ENCODE data around the gene UNC5A. TPM values are rescaled to one million over a fixed set of nuclear protein-coding genes. Genes with fewer than 3 reads are reported as not detected.

The UNC5A gene
- total RNA-seq, 1 experiment from 2014 or later: 0.07 TPM

GRCh38 chr5:176831425-176831824 lies 21.1 kb downstream of the UNC5A start:
- no peaks in the 10 kb centered on the region for H3K9me2 ChIP-seq (replicated peaks; ENCODE audit: low read length)
- DNase-seq: no peak
- H3K4me2 ChIP-seq (ENCODE audit: low read length): no peak overlapping the region
- no peak for ATAC-seq
- no peaks in the 10 kb centered on the region for H3K4me1 ChIP-seq (ENCODE audit: insufficient read depth, low read length)
- H3F3A ChIP-seq (ENCODE audit: low read length, unreplicated experiment): no peaks in the 10 kb centered on the region
- no peak overlapping the region for H3K9ac ChIP-seq (ENCODE audit: low read length)
- no peaks in the 10 kb centered on the region for H3K79me2 ChIP-seq (ENCODE audit: low read length)
- ChIA-PET POLR2A (ENCODE audit: unreplicated experiment) (no interaction called here), CTCF (no interaction called here)
- TF ChIP-seq EZH2phosphoT487 (IDR thresholded peaks at IDR 0.05; ENCODE audit: borderline replicate concordance, low read length) (no peak), CTCF (conservative IDR thresholded peaks at IDR 0.05; ENCODE audit: low read depth, low read length) (no peak), EZH2 (IDR thresholded peaks at IDR 0.05; ENCODE audit: low read length, unreplicated experiment) (no peak)
- no peaks in the 10 kb centered on the region for H4K20me1 ChIP-seq (ENCODE audit: low read length)
- H3K9me3 ChIP-seq (ENCODE audit: low read length): no peaks in the 10 kb centered on the region
- peaks cover 34% of the 10 kb centered on the region for H3K27me3 ChIP-seq (ENCODE audit: low read length)
- no peak overlapping the region for H3K27ac ChIP-seq (ENCODE audit: low read length)
- no peak overlapping the region for H2AFZ ChIP-seq (ENCODE audit: low read length)
- no TSS peak for BruUV-seq (replicated peaks)
- intact Hi-C loops (cut with micrococcal nuclease): no loop called here
- no peak overlapping the region for H3K4me3 ChIP-seq (ENCODE audit: low read length)
- H3K36me3 ChIP-seq (ENCODE audit: low read depth, low read length): no peaks in the 10 kb centered on the region

GRCh38 chr5:176832162-176832561 lies 21.8 kb downstream of the UNC5A start:
- Histone ChIP-seq H3K4me2 (ENCODE audit: low read length) (no peak overlapping the region), H3K9me2 (replicated peaks; ENCODE audit: low read length) (no peaks in the 10 kb centered on the region), H3F3A (ENCODE audit: low read length, unreplicated experiment) (no peaks in the 10 kb centered on the region), H3K79me2 (ENCODE audit: low read length) (no peaks in the 10 kb centered on the region), H3K9me3 (ENCODE audit: low read length) (no peaks in the 10 kb centered on the region), H3K27me3 (ENCODE audit: low read length) (peaks cover 39% of the 10 kb centered on the region), H3K4me1 (ENCODE audit: insufficient read depth, low read length) (no peaks in the 10 kb centered on the region), H3K27ac (ENCODE audit: low read length) (no peak overlapping the region), H3K9ac (ENCODE audit: low read length) (no peak overlapping the region), H2AFZ (ENCODE audit: low read length) (no peak overlapping the region), H3K36me3 (ENCODE audit: low read depth, low read length) (no peaks in the 10 kb centered on the region), H4K20me1 (ENCODE audit: low read length) (no peaks in the 10 kb centered on the region), H3K4me3 (ENCODE audit: low read length) (no peak overlapping the region)
- CTCF ChIA-PET: no interaction called here
- TF ChIP-seq EZH2 (IDR thresholded peaks at IDR 0.05; ENCODE audit: low read length, unreplicated experiment) (no peak), EZH2phosphoT487 (IDR thresholded peaks at IDR 0.05; ENCODE audit: borderline replicate concordance, low read length) (no peak), CTCF (conservative IDR thresholded peaks at IDR 0.05; ENCODE audit: low read depth, low read length) (no peak)
- DNase-seq (no peak), ATAC-seq (no peak)
- POLR2A ChIA-PET (ENCODE audit: unreplicated experiment): no interaction called here
- no TSS peak for BruUV-seq (replicated peaks)
- intact Hi-C loops (cut with micrococcal nuclease): no loop called here

- no peak for TF ChIP-seq CTCF (conservative IDR thresholded peaks at IDR 0.05; ENCODE audit: low read depth, low read length)
- TF ChIP-seq EZH2 (IDR thresholded peaks at IDR 0.05; ENCODE audit: low read length, unreplicated experiment): no peak
- H3F3A ChIP-seq (ENCODE audit: low read length, unreplicated experiment): no peaks in the 10 kb centered on the region
- no peak overlapping the region for H3K9ac ChIP-seq (ENCODE audit: low read length)
- no peaks in the 10 kb centered on the region for H4K20me1 ChIP-seq (ENCODE audit: low read length)
- peaks cover 39% of the 10 kb centered on the region for H3K27me3 ChIP-seq (ENCODE audit: low read length)
- POLR2A ChIA-PET (ENCODE audit: unreplicated experiment): no interaction called here
- no peak overlapping the region for H3K27ac ChIP-seq (ENCODE audit: low read length)
- CTCF ChIA-PET: interaction anchor here (0.5 kb wide), 1 partner anchor 423 kb away, joined by 5 read pairs; no protein-coding TSS in a partner anchor
- no TSS peak for BruUV-seq (replicated peaks)
- H3K9me3 ChIP-seq (ENCODE audit: low read length): no peaks in the 10 kb centered on the region
- ATAC-seq: no peak
- intact Hi-C loops (cut with micrococcal nuclease): no loop called here
- no peaks in the 10 kb centered on the region for H3K9me2 ChIP-seq (replicated peaks; ENCODE audit: low read length)
- H3K36me3 ChIP-seq (ENCODE audit: low read depth, low read length): no peaks in the 10 kb centered on the region
- H3K79me2 ChIP-seq (ENCODE audit: low read length): no peaks in the 10 kb centered on the region
- no peak overlapping the region for H3K4me3 ChIP-seq (ENCODE audit: low read length)
- no peak for DNase-seq
- no peaks in the 10 kb centered on the region for H3K4me1 ChIP-seq (ENCODE audit: insufficient read depth, low read length)
- H3K4me2 ChIP-seq (ENCODE audit: low read length): no peak overlapping the region
- H2AFZ ChIP-seq (ENCODE audit: low read length): no peak overlapping the region
Observed at GRCh38 chr5:176833286-176833685, 22.9 kb downstream of the UNC5A start.

Data from PC-3 (cell line).